GM10847 (cell line): Measurements from ENCODE around the gene NELL1.

Source experiments
- POLR2A ChIP-seq: IDR thresholded peaks from 2 replicates; pipeline ENCODE4 v1.6.1; 2011; ENCODE audit not compliant: insufficient read length; ENCODE audit errors: extremely low read depth

NELL1 gene

GRCh38 chr11:21426931-21427330, 757.5 kb downstream of the NELL1 start:
- no peak for TF ChIP-seq POLR2A

DNA sequence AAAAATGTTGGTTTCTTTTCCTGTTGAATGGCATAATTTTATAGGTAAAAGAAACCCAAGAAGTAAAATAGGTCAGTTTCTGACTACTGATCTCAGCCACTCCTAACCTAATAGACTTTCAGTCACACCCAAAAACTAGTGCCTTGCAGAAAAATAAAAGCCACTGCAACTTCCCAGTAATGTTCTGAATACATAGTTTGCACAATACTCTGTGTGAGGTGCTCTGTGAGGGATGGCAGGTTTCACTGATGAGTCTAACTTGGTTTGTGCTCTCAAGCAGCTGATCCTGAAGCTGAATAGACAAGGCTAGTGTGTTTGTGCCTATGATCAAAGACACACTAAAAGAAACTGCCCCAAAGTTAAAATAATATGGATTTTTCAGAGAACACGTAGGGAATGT, 758.3 kb downstream of the NELL1 start:
- no peak for TF ChIP-seq POLR2A

- no peak for TF ChIP-seq POLR2A
Observed at GRCh38 chr11:21428796-21429195, 759.4 kb downstream of the NELL1 start.

DNA sequence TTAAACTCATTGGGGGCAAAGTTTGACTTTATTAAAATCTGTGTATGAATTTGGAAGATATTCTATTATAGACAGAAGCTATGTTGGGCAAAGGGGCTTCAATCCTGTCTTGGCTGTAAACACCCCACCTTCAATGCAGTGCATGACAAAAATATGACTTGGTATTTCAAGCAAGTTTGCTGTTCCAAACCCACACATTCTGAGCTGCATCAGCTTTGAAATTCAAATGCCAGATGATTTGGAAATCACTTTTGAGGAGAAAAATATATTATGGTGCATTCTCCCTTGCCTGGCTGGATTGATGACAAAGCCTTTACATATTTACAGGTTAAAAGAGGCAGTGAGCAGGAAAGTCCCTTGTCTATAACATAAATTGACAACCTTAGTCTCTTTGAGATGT, 760.0 kb downstream of the NELL1 start:
- no peak for TF ChIP-seq POLR2A

DNA sequence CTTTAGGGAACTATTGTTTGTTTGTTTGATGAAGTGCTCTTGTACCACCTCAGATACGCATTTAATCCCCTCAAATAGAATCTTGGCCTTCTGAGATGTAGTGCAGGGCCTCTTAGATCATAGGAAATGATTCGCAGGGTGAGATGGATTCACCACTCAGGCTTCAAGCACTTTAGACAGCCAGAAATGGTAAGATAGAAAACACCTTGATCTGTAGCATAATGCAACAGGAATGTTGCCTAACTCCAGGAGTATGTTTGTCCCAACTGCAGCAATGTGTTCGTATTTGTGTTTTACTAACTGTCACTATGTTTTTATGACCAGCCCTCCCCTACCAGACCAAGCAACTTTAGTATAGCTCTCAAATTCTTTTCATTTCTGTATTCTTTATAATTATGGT, 761.2 kb downstream of the NELL1 start:
- no peak for TF ChIP-seq POLR2A

DNA sequence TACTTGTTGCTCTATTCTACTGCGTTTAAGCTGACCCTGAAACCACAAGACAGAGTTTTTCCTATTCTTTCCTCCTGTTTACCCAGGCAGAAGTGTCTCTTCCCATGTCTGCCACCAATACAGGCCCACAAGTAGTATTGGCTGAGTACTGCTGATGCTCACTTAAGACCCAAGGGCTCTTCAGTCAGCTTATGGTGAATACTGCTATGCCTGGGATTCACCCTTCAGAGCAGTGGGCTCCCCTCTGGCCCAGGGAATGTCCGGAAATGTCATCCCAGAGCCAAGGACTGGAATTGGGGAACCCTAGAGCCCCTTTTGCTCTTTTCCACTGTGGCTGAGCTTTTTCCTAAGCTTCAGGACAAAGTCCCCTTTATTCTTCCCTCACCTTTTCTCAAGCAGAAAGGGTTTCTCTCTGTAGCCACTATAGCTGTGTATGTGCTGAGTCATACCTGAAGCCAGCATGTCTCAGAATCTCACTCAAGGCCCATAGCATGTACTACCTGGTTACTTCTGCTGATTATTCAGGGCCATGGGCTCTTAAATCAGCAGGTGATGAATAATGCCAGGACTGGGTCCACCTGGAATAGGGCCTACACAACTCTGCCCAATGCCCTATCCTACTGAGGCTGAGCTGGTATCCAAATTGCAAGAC, 777.7 kb downstream of the NELL1 start:
- TF ChIP-seq POLR2A: no peak

GRCh38 chr11:21447871-21448270, 778.5 kb downstream of the NELL1 start:
- TF ChIP-seq POLR2A: no peak

GRCh38 chr11:21456186-21456585, 786.8 kb downstream of the NELL1 start:
- TF ChIP-seq POLR2A: no peak

GRCh38 chr11:21460082-21460481, 790.7 kb downstream of the NELL1 start:
- no peak for TF ChIP-seq POLR2A

GRCh38 chr11:21461701-21462100, 792.3 kb downstream of the NELL1 start:
- no peak for TF ChIP-seq POLR2A

DNA sequence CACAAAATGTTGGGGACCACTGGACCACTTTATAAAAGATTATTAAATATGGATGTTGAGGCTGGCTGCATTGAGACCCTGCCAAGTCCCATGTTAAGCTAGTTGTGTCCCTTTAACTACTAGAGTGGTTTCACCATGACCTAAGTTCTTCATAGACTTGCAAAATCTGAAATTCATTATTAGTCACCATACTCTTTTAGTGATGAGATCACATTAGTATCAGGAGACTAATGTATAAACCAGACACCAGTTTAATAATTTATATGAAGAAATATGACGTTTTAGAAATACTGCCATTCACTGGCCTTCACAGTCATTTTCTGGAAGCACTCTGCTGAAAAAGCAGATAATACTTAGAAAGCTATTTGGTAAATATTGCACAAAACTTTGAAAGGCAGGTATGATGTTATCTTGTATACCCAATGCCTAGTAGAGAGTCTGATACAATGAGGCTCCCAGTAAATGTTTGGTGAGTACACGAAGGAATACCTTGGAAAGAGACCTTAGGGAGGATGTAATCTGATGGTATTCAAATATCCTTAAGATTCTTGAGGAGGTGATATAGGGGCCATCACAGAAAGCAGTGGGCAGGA, 795.3 kb downstream of the NELL1 start:
- TF ChIP-seq POLR2A: no peak

- TF ChIP-seq POLR2A: no peak
Observed at GRCh38 chr11:21465203-21465602, 795.8 kb downstream of the NELL1 start.

- no peak for TF ChIP-seq POLR2A
Observed at GRCh38 chr11:21465920-21466319, 796.5 kb downstream of the NELL1 start.

DNA sequence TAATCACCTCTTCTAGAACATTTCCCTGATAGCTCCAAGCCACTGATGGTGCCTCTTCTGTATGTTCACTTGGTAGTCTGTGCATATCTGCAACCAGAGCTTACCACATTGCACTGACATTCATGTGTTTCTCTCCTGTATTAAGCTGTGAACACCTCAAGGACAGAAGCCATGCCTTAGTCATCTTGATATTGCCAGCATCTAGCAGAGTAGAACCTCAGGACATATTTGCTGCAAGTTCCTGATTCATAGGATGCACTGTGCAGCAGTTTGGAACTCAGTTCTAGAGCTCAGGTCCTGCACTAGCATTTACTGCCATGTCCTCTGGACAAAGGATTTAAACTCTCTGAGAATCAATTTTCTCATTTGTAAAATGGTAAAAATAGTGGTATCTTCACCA, 801.1 kb downstream of the NELL1 start:
- TF ChIP-seq POLR2A: no peak

GRCh38 chr11:21472261-21472660, 802.9 kb downstream of the NELL1 start:
- no peak for TF ChIP-seq POLR2A

- no peak for TF ChIP-seq POLR2A
Observed at GRCh38 chr11:21474529-21474928, 805.1 kb downstream of the NELL1 start.

DNA sequence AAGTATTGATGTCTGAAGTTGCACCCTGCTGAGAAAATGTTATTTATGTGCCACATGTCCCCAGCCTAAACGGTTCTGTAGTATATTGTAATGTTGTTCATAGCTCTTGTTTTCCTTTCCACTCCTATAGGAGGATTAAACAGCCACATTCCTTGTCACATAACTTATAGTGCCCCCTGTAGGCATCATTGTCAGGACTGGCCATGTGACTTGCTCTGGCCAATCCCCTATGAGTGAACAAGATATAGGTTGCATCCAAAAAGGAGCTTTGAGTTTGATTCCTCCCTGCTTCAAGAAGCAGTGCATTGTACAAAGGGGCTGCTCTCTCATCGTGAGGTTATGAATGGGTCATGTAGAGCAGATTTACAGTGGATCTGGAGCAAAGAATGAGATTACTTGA, 805.9 kb downstream of the NELL1 start:
- no peak for TF ChIP-seq POLR2A
